Measurements from ENCODE around the gene SAMD14.

- TF ChIP-seq POLR2A (IDR thresholded peaks at IDR 0.05) (no peak), CTCF (IDR thresholded peaks at IDR 0.05) (no peak)
These were observed 38.4 kb upstream of the SAMD14 start for GRCh38 chr17:50168319-50168718.

All from right lobe of liver (tissue), 4 donors.